A549 treated with dexamethasone at 1 μM for 4 hours (cell line): ENCODE data around the gene FAM24B. TPM values are rescaled to one million over a fixed set of nuclear protein-coding genes. Genes with fewer than 3 reads are reported as not detected.

Experiments
- total RNA-seq: library from RNA; stranded (reverse); fragments of 200-300 nt; extraction: Qiagen RNA extraction; gene quantifications from 5 replicates; pipeline ENCODE4 v1.2.3, GENCODE V29; 2022

Gene FAM24B
- total RNA-seq = 9.0 to 13.1 TPM (median 12.1 TPM) in 5 replicates

GRCh38 chr10:122879339-122880273 lies at the start of gene FAM24B:
Gene FAM24B (minus strand): TSS chr10:122879581. CDS start chr10:122850515, 29,066 bp downstream.

GRCh38 chr10:122910310-122910709 lies 30.9 kb upstream of the FAM24B start, which contains the start of gene FAM24A:
Gene FAM24A (plus strand): TSS chr10:122910610. CDS start chr10:122911635, 1,025 bp downstream.

GRCh38 chr10:122845783-122846332 lies 33.5 kb downstream of the FAM24B start, which contains the start of gene CUZD1:
Gene CUZD1 (minus strand): TSS chr10:122845857. CDS start chr10:122845843, 14 bp downstream.

Other genes starting within 250 kb of the FAM24B start
- not detected in 5 replicates for gene C10orf120, start 179.7 kb downstream of the FAM24B start, total RNA-seq
- 0.63 to 1.2 TPM (median 1.0 TPM) in 5 replicates for gene CUZD1, start 33.7 kb downstream of the FAM24B start, total RNA-seq
- gene FAM24A, start 31.0 kb upstream of the FAM24B start, total RNA-seq = not detected in 5 replicates
- gene C10orf88, start 74.6 kb upstream of the FAM24B start, total RNA-seq = 6.6 to 8.8 TPM (median 7.8 TPM) in 5 replicates
- 3.4 to 4.7 TPM (median 3.7 TPM) in 5 replicates for gene PSTK, start 100.8 kb upstream of the FAM24B start, total RNA-seq
- 5.4 to 7.9 TPM (median 5.9 TPM) in 5 replicates for gene IKZF5, start 129.2 kb upstream of the FAM24B start, total RNA-seq
- 6.5 to 11.9 TPM (median 9.4 TPM) in 5 replicates for gene ACADSB, start 129.4 kb upstream of the FAM24B start, total RNA-seq